PC-9 (cell line): Measurements from ENCODE around the gene PRR20C. TPM values are rescaled to one million over a fixed set of nuclear protein-coding genes. Genes with fewer than 3 reads are reported as not detected.

ENCODE experiments used
- total RNA-seq: library from RNA; stranded (reverse); gene quantifications from 2 replicates; pipeline ENCODE4 v1.2.3, GENCODE V29; 2021

Gene PRR20C
- total RNA-seq, 1 experiment from 2014 or later, result not detected

Other genes starting within 250 kb of the PRR20C start
- not detected in 2 replicates for gene PRR20A, start 13.1 kb upstream of the PRR20C start, total RNA-seq
- gene PRR20B, start 6.6 kb upstream of the PRR20C start, total RNA-seq, result not detected in 2 replicates
- not detected in 2 replicates for gene PRR20D, start 6.6 kb downstream of the PRR20C start, total RNA-seq
- gene PRR20E, start 13.1 kb downstream of the PRR20C start, total RNA-seq, result not detected in 2 replicates